HepG2 (cell line): ENCODE data around the gene TIMM23. TPM values are rescaled to one million over a fixed set of nuclear protein-coding genes. Genes with fewer than 3 reads are reported as not detected.

ENCODE experiments used
- ARID2 ChIP-seq: sonication (generic); formaldehyde crosslinking; IDR thresholded peaks from 2 replicates; pipeline ENCODE4 v1.8.1; 2022; ENCODE audit warnings: mild to moderate bottlenecking, missing genetic modification reagents, borderline replicate concordance
- CREBL2 ChIP-seq: sonication (generic); formaldehyde crosslinking; IDR thresholded peaks from 2 replicates; pipeline ENCODE4 v1.8.1; 2023; ENCODE audit warnings: missing genetic modification reagents, mild to moderate bottlenecking, borderline replicate concordance
- MTA3 ChIP-seq: sonication (generic); formaldehyde crosslinking; IDR thresholded peaks from 2 replicates; pipeline ENCODE4 v1.4.0; 2020; ENCODE audit warnings: missing genetic modification reagents
- NR2C2 ChIP-seq: sonication (generic); formaldehyde crosslinking; IDR thresholded peaks from 2 replicates; pipeline ENCODE4 v1.4.0; 2020; ENCODE audit warnings: missing genetic modification reagents, mild to moderate bottlenecking, moderate library complexity, borderline replicate concordance
- SIN3A ChIP-seq: IDR thresholded peaks from 2 replicates; pipeline ENCODE4 v1.6.1; 2011; ENCODE audit warnings: low read depth, mild to moderate bottlenecking, control low read depth, low read length, borderline replicate concordance
- SMAD1 ChIP-seq: sonication (generic); formaldehyde crosslinking; IDR thresholded peaks from 2 replicates; pipeline ENCODE4 v1.4.0; 2020; ENCODE audit warnings: missing genetic modification reagents, low read depth, mild to moderate bottlenecking, borderline replicate concordance
- ZBTB4 ChIP-seq: sonication (generic); formaldehyde crosslinking; IDR thresholded peaks from 2 replicates; pipeline ENCODE4 v1.4.0; 2020; ENCODE audit warnings: missing genetic modification reagents, mild to moderate bottlenecking, borderline replicate concordance
- ZBTB40 ChIP-seq, 2 experiments: fragments of 450-650 bp in 1 of 2; sonication (generic) in 1 of 2; formaldehyde crosslinking in 1 of 2; IDR thresholded peaks; 2 replicates each; pipeline versions ENCODE4 v1.6.1 to v1.8.0; 2016 to 2022; ENCODE audit warnings: antibody characterized with exemption in 1 of 2, mild to moderate bottlenecking in 1 of 2, missing genetic modification reagents in 1 of 2
- ZNF510 ChIP-seq: sonication (generic); formaldehyde crosslinking; IDR thresholded peaks from 2 replicates; pipeline ENCODE4 v1.4.0; 2020; ENCODE audit warnings: low read depth, mild to moderate bottlenecking, missing genetic modification reagents
- ZNF674 ChIP-seq: sonication (generic); formaldehyde crosslinking; IDR thresholded peaks from 2 replicates; pipeline ENCODE4 v1.5.0; 2020; ENCODE audit warnings: low read depth, mild to moderate bottlenecking, missing genetic modification reagents
- ZNF749 ChIP-seq: sonication (generic); formaldehyde crosslinking; IDR thresholded peaks from 2 replicates; pipeline ENCODE4 v1.8.0; 2022; ENCODE audit warnings: mild to moderate bottlenecking, missing genetic modification reagents, moderate library complexity, borderline replicate concordance
- polyA plus RNA-seq, 8 experiments: library from polyadenylated mRNA; depleted of rRNA in 3 of 8; stranded (reverse) in 7 of 8; unstranded in 1 of 8; fragments of >200 nt; fragmentation: Illumina TruSeq in 4 of 8; extraction: Trizol in 4 of 8; gene quantifications; 2 replicates each; pipeline versions ENCODE4 v1.2.1 to v1.2.3, GENCODE V29; 2011 to 2016; ENCODE audit warnings: low read depth in 4 of 8, missing spikeins in 1 of 8, mixed read lengths in 1 of 8; ENCODE audit not compliant: insufficient read depth in 1 of 8
- total RNA-seq, 5 experiments: library from RNA; depleted of rRNA; stranded (reverse); fragments of >200 nt; fragmentation: Illumina TruSeq; extraction: Trizol; gene quantifications; 2 replicates each; pipeline ENCODE4 v1.2.3, GENCODE V29; 2016; ENCODE audit warnings: low read depth in 1 of 5

TIMM23 gene
- total and polyA plus RNA-seq, 2 of the 13 experiments (the other 11 are each of a cell fraction or from before 2014, with no cell fraction given), result 80.2 to 98.6 TPM

GRCh38 chr10:46022978-46023702 lies 50.9 kb downstream of the TIMM23 start (continued):
- TF ChIP-seq ZBTB40 (IDR thresholded peaks at IDR 0.05) (no peak), ZBTB40 (CRISPR knock-in tag; IDR thresholded peaks at IDR 0.05) (peak; percentile 83), MTA3 (CRISPR knock-in tag) (no peak), SIN3A (peak; percentile 96), ZBTB4 (peak; percentile 83; the same call in 1 of the 2 replicates), NR2C2 (CRISPR knock-in tag) (peak; percentile 87), CREBL2 (CRISPR knock-in tag) (0 out of 2 replicates have a peak, but pooled peaks have one; percentile 46), ZNF674 (CRISPR knock-in tag) (no peak), ZNF749 (CRISPR knock-in tag) (no peak), SMAD1 (peak; percentile 62; the same call in 1 of the 2 replicates), ZNF510 (CRISPR knock-in tag) (peak; percentile 31), ARID2 (CRISPR knock-in tag) (no peak)
